GM19438 (cell line): ENCODE data around the gene RYK.
"Not testable (repeated sequence)": the region's sequence is repeated elsewhere in the genome, so short reads cannot be mapped to it uniquely, and the experiment has no call there.

Source experiments
- ATAC-seq: cut with Tn5 transposase; IDR thresholded peaks from one replicate; pipeline ENCODE4 v1.9.1; 2021; ENCODE audit warnings: low read depth; ENCODE audit not compliant: unreplicated experiment

RYK gene

DNA sequence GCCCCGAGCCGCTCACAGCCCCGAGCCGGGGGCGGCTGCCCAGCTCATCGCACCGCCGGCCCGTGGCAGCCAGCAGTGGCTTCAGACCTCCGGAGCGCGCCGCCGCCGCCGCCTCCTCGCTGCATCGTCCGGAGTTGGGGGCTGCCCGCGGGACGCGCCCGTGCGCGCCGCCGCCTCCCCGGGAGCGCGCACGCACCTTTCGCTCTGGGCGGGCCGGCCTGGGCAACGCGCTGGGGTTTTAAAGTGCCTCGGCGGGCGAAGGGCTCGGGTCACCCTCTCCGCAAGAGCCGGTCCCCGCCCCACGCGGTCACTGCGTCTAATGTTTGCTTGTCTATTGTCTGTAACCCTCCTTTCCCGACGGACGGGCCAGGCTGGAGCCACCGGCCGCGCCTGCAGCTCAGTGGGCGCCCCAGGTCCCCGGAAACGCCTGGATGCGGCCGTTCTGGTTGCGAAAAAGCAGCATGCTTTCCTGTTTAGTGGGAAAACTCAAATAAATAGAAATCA is at the start of gene RYK:
Gene RYK, minus strand, starts transcription at position 143 of the 504 bp plus-strand sequence. CDS start 205 bp downstream, outside the sequence.
- peak; percentile 77 for ATAC-seq

DNA sequence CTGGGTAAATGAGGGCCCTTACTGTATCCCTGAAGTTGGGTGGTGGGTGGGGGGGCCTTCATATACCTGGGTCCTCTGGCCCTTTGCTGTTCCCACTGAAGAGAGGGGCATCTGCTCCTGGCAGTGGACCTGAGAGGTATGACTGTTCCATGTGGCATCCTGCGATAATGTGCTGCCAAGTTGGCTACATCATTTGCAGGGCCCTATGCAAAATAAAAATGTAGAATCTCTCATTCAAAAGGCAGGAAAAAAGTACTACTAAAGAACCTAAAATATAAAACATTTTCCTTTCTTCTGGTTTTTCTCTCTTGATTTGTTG is 49.2 kb upstream of the RYK start:
- ATAC-seq, result no peak

DNA sequence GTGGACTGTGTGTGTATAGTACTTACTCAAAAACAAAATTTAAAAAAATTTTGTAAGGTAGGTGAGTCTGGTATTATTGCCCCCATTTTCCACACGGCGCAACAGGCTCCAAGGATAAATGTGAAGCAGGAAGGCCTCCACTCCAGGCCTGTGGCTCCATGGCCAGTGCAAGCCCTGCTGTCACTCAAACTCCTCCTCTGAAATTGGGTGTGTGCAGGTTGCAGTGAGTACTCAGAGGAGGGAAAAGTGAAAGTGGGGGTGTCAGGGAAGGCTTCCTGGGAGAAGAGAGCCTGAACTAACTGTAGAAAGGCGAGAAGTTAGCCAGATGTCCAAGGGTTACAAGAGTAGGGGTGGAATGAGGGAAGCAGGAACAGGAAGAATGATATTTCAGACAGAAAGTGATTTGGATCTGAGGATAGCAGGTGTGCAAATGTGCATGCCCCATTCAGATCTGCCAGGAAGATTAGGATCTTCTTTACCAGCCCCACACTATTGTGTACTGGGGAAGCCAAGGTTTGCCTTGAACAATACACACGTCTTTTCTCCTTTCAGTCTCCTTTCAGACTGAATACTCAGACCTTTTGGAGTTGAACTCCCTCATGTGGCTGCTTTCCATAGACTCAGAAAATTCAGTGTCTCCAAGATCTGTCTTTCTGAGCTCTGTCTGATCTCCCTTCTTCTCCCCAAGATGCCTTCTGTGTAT is 48.7 kb upstream of the RYK start:
- ATAC-seq, result no peak

DNA sequence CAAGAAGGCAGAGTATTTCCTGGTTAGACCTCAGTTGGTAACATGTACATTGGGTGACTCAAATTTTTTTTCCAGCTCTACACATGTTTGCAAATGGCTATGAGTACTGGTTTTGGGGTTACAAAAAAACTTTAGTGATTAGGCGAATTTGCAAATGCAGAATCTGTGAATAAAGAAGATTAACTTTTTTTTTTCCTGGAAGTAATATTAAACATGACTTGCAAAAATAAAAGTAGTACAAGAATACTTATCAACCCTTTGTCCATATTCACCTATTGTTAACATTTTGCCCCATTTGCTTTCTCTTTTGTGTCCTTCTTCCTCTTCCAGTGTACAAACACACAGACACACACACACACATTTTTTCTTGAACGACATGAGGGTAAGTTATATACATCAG is 47.6 kb upstream of the RYK start:
- no peak for ATAC-seq

DNA sequence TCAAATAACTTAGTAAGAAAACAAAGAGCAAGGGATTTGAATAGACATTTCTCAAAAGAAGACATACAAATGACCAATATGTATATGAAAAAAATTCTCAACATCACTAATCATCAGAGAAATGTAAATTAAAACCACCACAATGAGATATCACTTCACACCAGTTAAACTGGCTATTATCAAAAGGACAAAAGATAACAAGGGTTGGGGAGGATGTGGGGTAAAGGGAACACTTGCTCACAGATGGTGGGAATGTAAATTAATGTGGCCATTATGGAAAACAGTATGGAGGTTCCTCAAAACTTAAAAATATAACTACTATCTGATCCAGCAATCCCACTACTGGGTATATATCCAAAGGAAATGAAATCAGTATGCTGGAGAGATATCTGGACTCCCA is 46.0 kb upstream of the RYK start:
- ATAC-seq, result no peak

DNA sequence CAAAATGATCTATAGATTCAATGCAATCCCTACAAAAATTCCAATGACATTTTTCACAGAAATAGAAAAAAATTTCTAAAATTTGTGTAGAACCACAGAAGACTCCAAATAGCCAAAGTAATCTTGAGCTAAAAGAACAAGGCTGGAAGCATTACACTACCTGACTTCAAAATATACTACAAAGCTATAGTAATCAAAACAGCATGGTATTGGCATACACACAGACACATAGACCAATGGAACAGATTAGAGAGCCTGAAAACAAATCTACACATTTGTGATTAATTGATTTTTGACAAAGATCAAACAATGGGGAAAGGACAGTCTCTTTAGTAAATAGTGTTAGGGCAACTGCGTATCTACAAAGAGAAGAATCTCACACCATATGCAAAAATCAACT is 45.3 kb upstream of the RYK start:
- ATAC-seq, result no peak

DNA sequence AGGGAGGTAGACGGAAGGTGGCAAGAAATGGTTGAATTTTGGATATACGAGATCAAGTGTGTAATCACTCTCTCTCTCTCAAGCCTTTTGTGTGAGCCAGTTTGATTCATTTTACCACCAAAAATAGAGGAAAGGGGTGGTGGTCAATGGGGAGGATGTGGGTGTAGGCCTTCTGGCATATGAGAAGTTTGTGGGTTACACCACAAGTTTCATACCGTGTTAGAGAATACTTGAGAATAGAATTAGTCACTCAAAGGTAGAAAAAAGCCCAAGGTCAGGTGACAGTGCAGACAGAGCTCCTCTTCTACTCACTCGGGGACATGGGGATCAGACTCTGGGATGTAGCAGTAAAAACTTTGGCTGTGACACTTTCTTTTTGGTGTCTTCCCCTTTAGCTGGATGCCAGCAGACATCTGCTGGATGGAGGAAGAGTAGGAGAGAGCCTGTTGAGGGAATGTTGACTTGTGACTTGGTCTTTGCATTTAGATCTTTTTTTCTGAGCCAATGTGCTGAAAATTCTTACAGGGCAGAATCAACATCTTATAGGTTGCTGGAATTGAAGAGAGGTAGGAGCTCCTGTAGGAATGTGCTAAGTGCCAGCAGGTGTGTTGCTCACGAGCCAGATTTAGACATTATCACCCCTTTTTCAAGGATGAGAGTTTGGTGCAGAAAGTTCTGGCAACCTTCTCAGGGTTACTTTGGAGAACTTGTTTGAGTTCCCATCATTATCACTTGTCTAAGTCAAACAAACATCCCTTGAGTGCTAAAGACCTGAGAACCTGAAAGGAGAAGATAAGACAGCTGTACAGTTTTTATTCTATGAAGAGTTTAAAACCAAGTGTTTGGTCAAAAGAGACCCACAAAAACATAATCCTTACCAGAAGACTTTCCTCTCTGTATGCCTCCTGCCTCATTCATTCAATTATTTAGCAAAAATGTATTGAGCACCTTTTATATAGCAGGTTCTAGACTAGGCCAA is 43.9 kb upstream of the RYK start:
- peak; percentile 100 for ATAC-seq

DNA sequence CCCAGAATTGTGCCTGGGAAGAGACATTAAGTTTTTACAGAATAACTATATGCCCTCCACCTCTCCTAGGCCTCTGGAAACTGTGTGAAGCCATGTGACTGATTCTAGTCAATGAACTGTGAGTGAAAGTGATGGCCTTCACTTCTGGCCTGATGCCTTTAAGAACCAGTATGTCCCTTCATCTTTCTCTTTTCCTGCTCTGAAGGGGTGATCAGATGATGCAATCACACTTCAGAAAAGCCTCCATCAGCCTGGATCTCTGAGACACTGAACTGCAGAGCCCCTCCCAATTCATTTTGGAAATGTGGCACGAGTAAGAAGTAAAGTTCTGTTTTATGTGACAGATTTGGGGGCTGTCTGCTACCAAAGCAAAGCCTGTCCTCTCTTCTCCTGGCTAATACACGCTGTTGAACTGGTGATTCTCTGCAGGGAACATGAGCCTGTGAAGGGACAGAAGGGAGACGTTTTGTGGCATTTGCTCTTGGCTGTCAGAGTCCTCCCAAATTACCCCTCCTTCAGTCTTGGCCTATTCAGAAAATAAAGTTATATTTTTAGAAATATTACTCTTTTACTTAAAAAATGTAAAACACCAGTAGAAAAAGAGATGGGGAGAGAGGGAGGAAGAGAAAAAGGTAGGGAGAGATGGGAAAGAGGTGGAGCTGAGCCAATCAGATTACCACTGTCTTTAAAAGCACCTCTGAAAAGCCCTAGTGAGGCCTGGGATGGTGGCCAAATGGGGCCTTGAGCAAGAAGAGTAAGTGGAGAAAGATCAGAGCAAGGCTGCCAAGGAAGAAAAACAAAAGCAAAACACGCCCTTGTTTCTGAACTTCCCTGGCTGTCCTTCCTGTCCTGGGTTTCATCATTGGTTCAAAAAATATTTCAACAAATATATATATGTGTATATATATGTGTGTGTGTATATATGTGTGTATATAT is 40.9 kb upstream of the RYK start:
- no peak for ATAC-seq

DNA sequence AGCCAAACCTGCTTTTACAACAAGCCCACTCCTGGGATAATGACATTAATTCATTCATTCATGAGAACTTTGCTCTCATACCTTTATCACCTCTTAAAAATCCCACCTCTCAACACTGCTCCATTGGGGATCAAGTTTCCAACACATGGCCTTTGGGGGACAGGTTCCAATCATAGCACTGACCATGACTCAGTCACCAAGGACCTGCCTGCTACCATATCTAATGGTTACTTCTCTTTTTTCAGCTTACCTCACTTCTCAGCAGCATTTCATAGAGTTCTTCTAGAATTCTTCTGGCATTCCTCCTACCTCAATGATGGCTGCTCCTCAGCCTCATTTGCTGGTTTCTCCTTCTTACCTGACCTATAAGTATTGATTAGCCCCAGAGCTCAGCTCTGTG is 36.9 kb upstream of the RYK start:
- no peak for ATAC-seq

DNA sequence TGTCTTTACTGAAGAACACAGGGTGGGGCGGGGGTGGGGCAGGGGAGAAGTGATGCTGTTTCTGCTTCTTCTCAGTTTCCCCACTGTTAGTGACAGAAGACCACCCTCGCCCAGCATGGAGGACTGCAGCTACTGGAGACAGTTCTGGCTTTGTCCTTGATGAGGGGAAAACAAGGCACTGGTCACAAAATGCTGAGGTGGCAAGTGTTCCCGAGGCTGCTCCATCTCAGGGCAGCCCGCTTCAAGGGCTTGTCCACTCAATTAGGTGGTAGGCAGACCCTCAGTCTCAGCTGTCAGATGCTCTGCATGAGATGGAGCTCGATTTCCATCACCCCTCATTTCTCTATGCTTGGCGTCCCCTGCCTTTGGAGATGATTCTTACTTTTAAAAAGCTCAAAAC is 33.8 kb upstream of the RYK start:
- no peak for ATAC-seq

DNA sequence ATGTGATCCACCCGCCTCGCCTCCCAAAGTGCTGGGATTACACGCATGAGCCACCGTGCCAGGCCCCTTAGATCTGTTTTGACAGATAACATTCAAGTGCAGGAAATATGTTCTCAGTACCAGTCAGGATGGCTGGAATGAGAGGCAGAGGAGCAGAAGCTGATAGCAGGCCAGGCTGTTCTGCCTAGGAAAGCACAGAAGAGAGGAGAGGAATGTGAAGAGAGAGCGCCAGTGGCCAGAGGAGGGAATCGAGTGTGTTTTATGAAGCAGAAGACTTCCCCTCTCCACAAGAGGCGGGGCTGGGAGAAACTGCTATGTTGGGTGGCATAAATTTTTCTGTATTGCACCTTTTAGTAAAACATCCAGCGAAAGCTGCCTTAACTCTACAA is 32.0 kb upstream of the RYK start:
- no peak for ATAC-seq

DNA sequence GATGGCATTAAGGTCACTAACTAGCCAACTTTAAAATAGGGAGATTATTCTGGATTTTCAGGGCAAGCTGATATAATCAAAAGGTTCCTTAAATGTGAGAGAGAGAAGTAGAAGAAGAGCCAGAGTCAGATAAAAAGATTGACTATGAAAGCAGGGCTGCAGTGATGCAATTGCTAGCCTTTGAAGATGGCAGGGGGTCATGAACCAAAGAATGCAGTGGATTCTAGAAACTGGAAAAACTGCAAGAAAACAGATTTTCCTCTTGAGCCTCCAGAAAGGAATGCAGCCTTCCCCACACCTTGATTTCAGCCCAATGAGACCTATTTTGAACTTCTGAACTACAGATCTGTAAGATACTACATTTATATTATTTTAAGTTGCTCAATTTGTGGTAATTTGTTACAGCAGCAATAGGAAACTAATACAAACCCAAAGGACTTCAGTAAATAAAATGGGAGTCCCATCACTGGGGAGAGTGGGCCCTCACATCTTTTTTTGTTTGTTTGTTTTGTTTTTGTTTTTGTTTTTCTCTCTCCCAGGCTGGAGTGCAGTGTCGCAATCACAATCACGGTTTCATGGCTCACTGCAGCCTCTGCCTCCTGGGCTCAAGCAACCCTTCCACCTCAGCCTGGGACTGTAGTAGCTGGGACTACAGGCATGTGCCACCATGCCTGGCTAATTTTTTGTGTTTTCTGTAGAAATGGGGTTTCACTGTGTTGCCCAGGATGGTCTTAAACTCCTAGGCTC is 31.4 kb upstream of the RYK start:
- no peak for ATAC-seq

DNA sequence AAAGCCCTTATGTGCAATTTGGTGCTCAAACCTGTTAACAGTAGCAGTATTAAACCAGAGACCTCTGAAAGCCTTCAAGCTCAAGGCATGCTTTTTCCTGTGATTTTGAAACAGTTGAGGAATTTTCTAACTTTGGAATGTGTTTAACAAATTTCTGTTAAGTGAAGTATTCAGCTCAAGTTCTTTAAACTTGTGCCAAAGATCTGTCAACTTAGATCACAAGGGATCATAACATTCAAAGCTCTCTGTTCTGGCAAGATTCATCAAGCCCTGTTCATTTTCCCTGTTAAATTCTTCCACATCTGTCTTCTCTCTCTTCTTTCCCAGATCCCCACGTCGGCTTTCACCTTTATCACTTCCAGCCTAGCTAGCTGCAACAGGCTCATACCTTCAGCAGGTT is 28.8 kb upstream of the RYK start:
- no peak for ATAC-seq

DNA sequence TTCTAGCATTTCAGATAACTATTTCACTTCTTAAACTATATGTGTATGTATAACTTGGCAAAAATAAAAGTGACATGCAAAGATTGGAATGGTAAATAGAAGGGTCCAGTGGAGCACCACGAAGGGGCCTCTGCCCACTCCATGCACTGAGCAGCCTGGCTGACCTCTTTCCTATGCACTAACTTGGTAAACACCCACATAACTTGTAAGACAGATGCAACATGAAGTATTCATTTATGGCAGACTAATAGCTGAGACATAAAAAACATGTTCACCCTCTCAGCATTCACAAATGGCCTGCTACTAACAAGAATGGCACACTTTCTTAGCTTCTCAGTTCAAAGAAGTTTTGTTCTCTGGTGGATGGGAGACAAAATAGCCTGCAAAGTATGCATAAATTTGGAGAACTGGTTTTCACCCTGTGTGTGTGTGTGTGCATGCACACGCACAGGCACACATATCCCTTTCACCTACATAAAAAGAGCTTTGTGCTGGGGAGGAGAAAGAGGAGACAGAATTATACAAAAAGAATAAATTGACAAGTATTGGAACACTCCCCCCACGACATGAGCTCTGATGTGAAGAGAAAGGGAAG is 26.5 kb upstream of the RYK start:
- ATAC-seq, result no peak

DNA sequence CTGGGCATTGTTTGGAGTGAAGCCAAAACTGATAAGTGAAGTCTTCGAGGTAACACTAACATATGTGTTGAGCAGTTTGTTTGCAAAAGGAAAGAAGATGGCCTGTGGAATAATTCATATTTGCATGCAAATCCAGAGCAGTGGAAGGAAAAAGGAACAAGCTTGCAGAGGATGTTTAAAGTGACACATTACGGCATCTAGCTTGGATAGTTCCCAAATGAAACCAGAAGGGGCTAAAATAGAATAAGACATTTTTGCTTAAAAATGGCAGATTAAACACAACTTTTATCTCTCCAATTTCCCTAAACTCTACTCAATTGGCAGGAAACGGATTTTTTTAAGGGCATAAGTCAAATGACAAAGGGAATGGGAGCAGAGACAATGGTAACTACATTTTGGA is 25.4 kb upstream of the RYK start:
- no peak for ATAC-seq

DNA sequence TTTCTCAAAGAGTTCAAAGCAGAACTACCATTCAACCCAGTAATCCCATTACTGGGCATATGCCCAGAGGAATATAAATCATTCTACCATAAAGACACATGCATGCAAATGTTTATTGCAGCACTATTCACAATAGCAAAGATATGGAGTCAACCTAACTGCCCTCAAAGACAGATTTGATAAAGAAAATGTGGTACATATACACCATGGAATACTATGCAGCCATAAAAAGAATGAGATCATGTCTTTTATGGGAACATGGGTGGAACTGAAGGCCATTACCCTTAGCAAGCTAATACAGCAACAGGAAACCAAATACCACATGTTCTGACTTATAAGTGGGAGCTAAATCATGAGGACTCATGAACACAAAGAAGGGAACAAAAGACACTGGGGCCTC is 24.5 kb upstream of the RYK start:
- ATAC-seq, result not testable (repeated sequence)

DNA sequence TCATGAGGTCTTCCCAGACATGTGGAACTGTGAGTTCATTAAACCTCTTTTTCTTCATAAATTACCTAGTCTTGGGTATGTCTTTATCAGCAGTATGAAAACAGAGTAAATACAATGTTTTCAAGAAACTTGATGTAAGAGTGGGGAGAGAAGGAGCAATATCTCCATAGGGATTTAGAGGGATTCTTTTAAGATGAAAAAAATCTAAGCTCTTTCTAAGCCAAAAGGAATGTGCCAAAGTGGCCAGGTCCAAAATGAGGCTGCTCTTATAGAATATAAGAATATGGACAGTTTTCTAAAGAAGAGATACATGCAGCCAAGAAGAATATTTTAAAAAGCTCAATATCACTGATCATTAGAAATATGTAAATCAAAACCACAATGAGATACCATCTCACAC is 23.9 kb upstream of the RYK start:
- ATAC-seq, result no peak

DNA sequence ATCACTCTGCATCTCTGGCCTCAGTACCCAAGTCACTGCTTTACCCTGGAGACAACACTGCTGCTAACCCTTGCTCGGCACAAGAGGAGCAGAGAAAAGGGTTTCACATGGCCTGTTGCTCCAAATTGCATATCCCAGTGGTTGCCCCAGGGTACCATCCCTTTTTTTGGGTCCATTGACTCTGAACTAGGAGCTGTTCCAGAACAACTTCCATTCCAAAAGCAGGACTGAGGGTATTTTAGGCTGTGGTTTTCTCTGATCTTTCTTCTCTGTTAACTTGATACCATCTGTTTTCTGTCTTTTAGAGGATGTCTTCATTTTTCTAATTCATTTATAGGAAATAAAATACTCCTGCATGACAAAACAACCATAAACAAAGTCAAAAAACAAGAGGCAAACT is 17.3 kb upstream of the RYK start:
- no peak for ATAC-seq

DNA sequence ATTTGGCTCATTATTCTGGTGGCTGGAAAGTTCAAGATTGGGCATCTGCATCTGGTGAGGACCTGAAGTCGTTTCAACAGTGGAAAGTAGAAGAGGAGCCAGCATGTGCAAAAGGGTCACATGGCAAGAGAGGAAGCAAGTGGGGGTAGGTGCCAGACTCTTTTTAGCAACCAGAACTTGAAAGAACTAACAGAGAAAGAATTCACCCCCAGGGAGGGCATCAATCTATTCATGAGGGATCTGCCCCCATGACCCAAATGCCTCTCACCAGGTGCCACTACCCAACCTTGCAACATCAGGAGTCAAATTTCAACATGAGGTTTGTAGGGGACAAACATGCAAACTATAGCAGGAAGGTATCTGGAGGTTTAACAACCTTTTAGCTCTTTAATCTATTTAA is 10.3 kb upstream of the RYK start:
- ATAC-seq, result no peak
